Measurements from ENCODE around the gene PHACTR4.
A peak's percentile ranks its signal among the peaks of the same experiment; 100 is the strongest.
"Not testable (repeated sequence)": the region's sequence is repeated elsewhere in the genome, so short reads cannot be mapped to it uniquely, and the experiment has no call there.

Gene PHACTR4

GRCh38 chr1:28506907-28507246 is 137.3 kb downstream of the PHACTR4 start:
- no peak for DNase-seq

- no peak for DNase-seq
Measured at GRCh38 chr1:28507247-28507645, 137.7 kb downstream of the PHACTR4 start.

GRCh38 chr1:28507646-28508434 is 138.3 kb downstream of the PHACTR4 start:
- no peak for DNase-seq

- no peak for DNase-seq
Measured at GRCh38 chr1:28508435-28508754, 138.9 kb downstream of the PHACTR4 start.

GRCh38 chr1:28509705-28510272 is 140.2 kb downstream of the PHACTR4 start:
- peak; percentile 44 for DNase-seq

GRCh38 chr1:28510273-28510969 is 140.9 kb downstream of the PHACTR4 start:
- DNase-seq = no peak

GRCh38 chr1:28510970-28511440 is 141.5 kb downstream of the PHACTR4 start:
- no peak for DNase-seq

GRCh38 chr1:28512058-28512611 is 142.6 kb downstream of the PHACTR4 start:
- DNase-seq = no peak

GRCh38 chr1:28514445-28514933 is 144.9 kb downstream of the PHACTR4 start:
- not testable (repeated sequence) for DNase-seq

- no peak for DNase-seq
Measured at GRCh38 chr1:28516518-28516956, 147.0 kb downstream of the PHACTR4 start.

GRCh38 chr1:28517649-28517999 is 148.1 kb downstream of the PHACTR4 start:
- DNase-seq = no peak

GRCh38 chr1:28518000-28518744 is 148.6 kb downstream of the PHACTR4 start:
- DNase-seq = peak; percentile 92

- no peak for DNase-seq
Measured at GRCh38 chr1:28518745-28519341, 149.3 kb downstream of the PHACTR4 start.

GRCh38 chr1:28519946-28520725 is 150.6 kb downstream of the PHACTR4 start:
- DNase-seq = no peak

- not testable (repeated sequence) for DNase-seq
Measured at GRCh38 chr1:28520796-28521195, 151.3 kb downstream of the PHACTR4 start.

- DNase-seq = no peak
Measured at GRCh38 chr1:28521502-28522164, 152.1 kb downstream of the PHACTR4 start.

GRCh38 chr1:28522537-28522936 is 153.0 kb downstream of the PHACTR4 start:
- DNase-seq = not testable (repeated sequence)

GRCh38 chr1:28525002-28525642 is 155.6 kb downstream of the PHACTR4 start:
- not testable (repeated sequence) for DNase-seq

GRCh38 chr1:28526886-28527285 is 157.3 kb downstream of the PHACTR4 start:
- no peak for DNase-seq

- no peak for DNase-seq
Measured at GRCh38 chr1:28530456-28530855, 160.9 kb downstream of the PHACTR4 start.

Measured in activated T-cell treated with anti-CD3 and anti-CD28 coated beads, Interleukin-2, amount 50 U/mL, for 1 hour (primary cell).